ENCODE data around the gene HRH2.
"Not testable (repeated sequence)": the region's sequence is repeated elsewhere in the genome, so short reads cannot be mapped to it uniquely, and the experiment has no call there.

The HRH2 gene

GRCh38 chr5:175649967-175650366 is 7.9 kb upstream of the HRH2 start:
- H3K4me3 ChIP-seq (ENCODE audit: low read length), result no peak overlapping the region
- H3K4me1 ChIP-seq (ENCODE audit: control insufficient read depth, insufficient read depth, low read length), result no peaks in the 10 kb centered on the region
- no peaks in the 10 kb centered on the region for H3K36me3 ChIP-seq (ENCODE audit: insufficient read depth, low read length)
- H3K4me2 ChIP-seq (ENCODE audit: low read length), result no peak overlapping the region
- H3K27me3 ChIP-seq (ENCODE audit: control insufficient read depth, insufficient read depth, low read length), result no peaks in the 10 kb centered on the region
- peaks cover 8% of the 10 kb centered on the region for H3K9me3 ChIP-seq (replicated peaks; ENCODE audit: low read length)
- H3K9ac ChIP-seq (ENCODE audit: low read depth, low read length), result no peak overlapping the region

GRCh38 chr5:175650430-175651205 is 7.3 kb upstream of the HRH2 start:
- H3K4me3 ChIP-seq (ENCODE audit: low read length); H3K4me1 ChIP-seq (ENCODE audit: control insufficient read depth, insufficient read depth, low read length); H3K9me3 ChIP-seq (replicated peaks; ENCODE audit: low read length); H3K4me2 ChIP-seq (ENCODE audit: low read length); H3K36me3 ChIP-seq (ENCODE audit: insufficient read depth, low read length); H3K27me3 ChIP-seq (ENCODE audit: control insufficient read depth, insufficient read depth, low read length); H3K9ac ChIP-seq (ENCODE audit: low read depth, low read length): not testable (repeated sequence)

- Histone ChIP-seq H3K4me2 (ENCODE audit: low read length) (no peak overlapping the region), H3K27me3 (ENCODE audit: control insufficient read depth, insufficient read depth, low read length) (no peaks in the 10 kb centered on the region), H3K36me3 (ENCODE audit: insufficient read depth, low read length) (no peaks in the 10 kb centered on the region), H3K9me3 (replicated peaks; ENCODE audit: low read length) (peaks cover 8% of the 10 kb centered on the region), H3K9ac (ENCODE audit: low read depth, low read length) (no peak overlapping the region), H3K4me1 (ENCODE audit: control insufficient read depth, insufficient read depth, low read length) (no peaks in the 10 kb centered on the region), H3K4me3 (ENCODE audit: low read length) (no peak overlapping the region)
Observed at GRCh38 chr5:175652741-175653663, 4.9 kb upstream of the HRH2 start.

GRCh38 chr5:175653763-175654162 is 4.1 kb upstream of the HRH2 start:
- Histone ChIP-seq H3K4me1 (ENCODE audit: control insufficient read depth, insufficient read depth, low read length) (no peaks in the 10 kb centered on the region), H3K27me3 (ENCODE audit: control insufficient read depth, insufficient read depth, low read length) (peaks cover 4% of the 10 kb centered on the region), H3K4me3 (ENCODE audit: low read length) (no peak overlapping the region), H3K9me3 (replicated peaks; ENCODE audit: low read length) (peaks cover 8% of the 10 kb centered on the region), H3K9ac (ENCODE audit: low read depth, low read length) (no peak overlapping the region), H3K36me3 (ENCODE audit: insufficient read depth, low read length) (no peaks in the 10 kb centered on the region), H3K4me2 (ENCODE audit: low read length) (no peak overlapping the region)

GRCh38 chr5:175654339-175654738 is 3.5 kb upstream of the HRH2 start:
- Histone ChIP-seq H3K4me3 (ENCODE audit: low read length) (no peak overlapping the region), H3K27me3 (ENCODE audit: control insufficient read depth, insufficient read depth, low read length) (peaks cover 4% of the 10 kb centered on the region), H3K4me2 (ENCODE audit: low read length) (no peak overlapping the region), H3K36me3 (ENCODE audit: insufficient read depth, low read length) (no peaks in the 10 kb centered on the region), H3K9me3 (replicated peaks; ENCODE audit: low read length) (peaks cover 8% of the 10 kb centered on the region), H3K9ac (ENCODE audit: low read depth, low read length) (no peak overlapping the region), H3K4me1 (ENCODE audit: control insufficient read depth, insufficient read depth, low read length) (no peaks in the 10 kb centered on the region)

- Histone ChIP-seq H3K27me3 (ENCODE audit: control insufficient read depth, insufficient read depth, low read length) (peaks cover 4% of the 10 kb centered on the region), H3K9ac (ENCODE audit: low read depth, low read length) (no peak overlapping the region), H3K36me3 (ENCODE audit: insufficient read depth, low read length) (no peaks in the 10 kb centered on the region), H3K4me2 (ENCODE audit: low read length) (no peak overlapping the region), H3K9me3 (replicated peaks; ENCODE audit: low read length) (peaks cover 8% of the 10 kb centered on the region), H3K4me1 (ENCODE audit: control insufficient read depth, insufficient read depth, low read length) (no peaks in the 10 kb centered on the region), H3K4me3 (ENCODE audit: low read length) (no peak overlapping the region)
Observed at GRCh38 chr5:175654807-175655206, 3.1 kb upstream of the HRH2 start.

- Histone ChIP-seq H3K9me3 (replicated peaks; ENCODE audit: low read length) (peaks cover 3% of the 10 kb centered on the region), H3K4me3 (ENCODE audit: low read length) (no peak overlapping the region), H3K27me3 (ENCODE audit: control insufficient read depth, insufficient read depth, low read length) (peaks cover 4% of the 10 kb centered on the region), H3K4me2 (ENCODE audit: low read length) (no peak overlapping the region), H3K9ac (ENCODE audit: low read depth, low read length) (no peak overlapping the region), H3K36me3 (ENCODE audit: insufficient read depth, low read length) (no peaks in the 10 kb centered on the region), H3K4me1 (ENCODE audit: control insufficient read depth, insufficient read depth, low read length) (no peaks in the 10 kb centered on the region)
Observed at GRCh38 chr5:175655411-175655810, 2.5 kb upstream of the HRH2 start.

GRCh38 chr5:175656966-175657365 is 905 bp upstream of the HRH2 start:
- no peak overlapping the region for H3K9ac ChIP-seq (ENCODE audit: low read depth, low read length)
- no peaks in the 10 kb centered on the region for H3K36me3 ChIP-seq (ENCODE audit: insufficient read depth, low read length)
- no peaks in the 10 kb centered on the region for H3K4me1 ChIP-seq (ENCODE audit: control insufficient read depth, insufficient read depth, low read length)
- no peak overlapping the region for H3K4me3 ChIP-seq (ENCODE audit: low read length)
- peaks cover 4% of the 10 kb centered on the region for H3K27me3 ChIP-seq (ENCODE audit: control insufficient read depth, insufficient read depth, low read length)
- no peak overlapping the region for H3K4me2 ChIP-seq (ENCODE audit: low read length)
- peaks cover 3% of the 10 kb centered on the region for H3K9me3 ChIP-seq (replicated peaks; ENCODE audit: low read length)

- Histone ChIP-seq H3K4me3 (ENCODE audit: low read length) (no peak overlapping the region), H3K4me1 (ENCODE audit: control insufficient read depth, insufficient read depth, low read length) (no peaks in the 10 kb centered on the region), H3K9ac (ENCODE audit: low read depth, low read length) (no peak overlapping the region)
Observed at GRCh38 chr5:175658299-175659145, 651 bp downstream of the HRH2 start.

GRCh38 chr5:175659546-175660253 is 1.8 kb downstream of the HRH2 start:
- Histone ChIP-seq H3K4me2 (ENCODE audit: low read length) (no peak overlapping the region), H3K9me3 (replicated peaks; ENCODE audit: low read length) (no peaks in the 10 kb centered on the region), H3K36me3 (ENCODE audit: insufficient read depth, low read length) (no peaks in the 10 kb centered on the region), H3K27me3 (ENCODE audit: control insufficient read depth, insufficient read depth, low read length) (peaks cover 4% of the 10 kb centered on the region), H3K9ac (ENCODE audit: low read depth, low read length) (no peak overlapping the region), H3K4me3 (ENCODE audit: low read length) (no peak overlapping the region), H3K4me1 (ENCODE audit: control insufficient read depth, insufficient read depth, low read length) (no peaks in the 10 kb centered on the region)

More at GRCh38 chr5:175658299-175659145, 651 bp downstream of the HRH2 start:
- H3K36me3 ChIP-seq (ENCODE audit: insufficient read depth, low read length), result no peaks in the 10 kb centered on the region
- H3K9me3 ChIP-seq (replicated peaks; ENCODE audit: low read length), result peaks cover 3% of the 10 kb centered on the region
- H3K4me2 ChIP-seq (ENCODE audit: low read length), result no peak overlapping the region
- H3K27me3 ChIP-seq (ENCODE audit: control insufficient read depth, insufficient read depth, low read length), result peaks cover 4% of the 10 kb centered on the region
